GM19043 (cell line): ENCODE results near the gene PRICKLE2.

Experiments used
- ATAC-seq: cut with Tn5 transposase; IDR thresholded peaks from one replicate; pipeline ENCODE4 v1.9.1; 2021; ENCODE audit warnings: low read depth; ENCODE audit not compliant: unreplicated experiment

PRICKLE2 gene

DNA sequence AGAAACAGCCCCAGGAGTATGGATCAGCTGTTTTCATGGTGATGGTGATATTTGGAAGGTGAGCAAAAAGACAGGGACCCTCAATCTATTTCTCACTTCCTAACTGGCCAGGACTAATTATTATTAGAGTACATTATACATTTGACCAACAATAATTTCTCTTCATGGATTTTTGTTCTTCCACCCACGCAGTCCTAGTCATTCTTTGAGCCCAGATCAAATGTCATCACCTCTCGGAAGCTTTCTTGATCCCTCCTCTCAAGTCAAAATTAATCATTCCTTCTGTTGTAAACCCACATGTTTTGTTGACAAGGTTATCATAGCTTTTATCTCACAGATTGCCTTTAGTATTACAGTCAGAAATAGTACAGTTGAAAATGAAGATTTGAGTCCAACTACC is 29.2 kb upstream of the PRICKLE2 start:
- no peak for ATAC-seq

GRCh38 chr3:64253689-64254088 is 28.4 kb upstream of the PRICKLE2 start:
- ATAC-seq = no peak

DNA sequence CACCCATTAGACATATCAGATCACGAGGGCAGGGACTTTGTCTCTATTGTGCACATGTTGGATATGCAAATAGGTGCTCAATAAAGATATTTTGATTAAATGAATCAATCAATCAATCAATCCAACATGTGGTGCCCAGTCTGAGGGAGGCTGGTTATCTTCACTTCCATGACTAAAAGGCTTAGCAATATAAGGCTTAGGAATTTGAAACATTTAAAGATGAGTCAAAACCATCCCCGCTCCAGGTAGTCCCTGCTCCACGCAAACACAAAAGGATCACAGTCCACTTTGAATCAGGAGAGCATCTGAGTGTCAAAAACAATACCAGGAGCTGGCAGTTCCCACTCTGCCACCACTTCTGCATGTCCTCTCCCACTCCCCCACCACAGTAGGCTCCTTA is 25.8 kb upstream of the PRICKLE2 start:
- ATAC-seq = no peak

GRCh38 chr3:64247991-64248646 is 22.9 kb upstream of the PRICKLE2 start:
- ATAC-seq = no peak

GRCh38 chr3:64244011-64244942 is 19.0 kb upstream of the PRICKLE2 start:
- ATAC-seq = no peak

DNA sequence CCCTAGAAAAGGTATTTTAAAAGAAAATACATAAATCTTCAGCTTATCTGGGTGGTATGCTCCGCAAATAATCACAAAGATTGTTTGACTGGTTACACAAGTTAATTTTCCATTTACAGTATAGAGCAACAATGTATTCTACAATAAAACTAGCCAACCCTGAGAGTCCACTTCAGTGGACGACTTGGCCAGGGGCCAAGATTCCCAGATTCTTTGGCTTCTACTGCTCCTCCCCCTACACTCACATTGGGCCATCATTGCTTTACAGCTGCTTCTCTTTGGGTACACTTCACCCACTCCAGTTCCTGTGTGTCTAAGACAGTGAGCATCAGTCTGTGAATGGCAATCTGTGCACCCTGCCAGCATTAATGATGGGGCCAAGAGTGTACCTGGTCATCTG is 17.2 kb upstream of the PRICKLE2 start:
- ATAC-seq = no peak

DNA sequence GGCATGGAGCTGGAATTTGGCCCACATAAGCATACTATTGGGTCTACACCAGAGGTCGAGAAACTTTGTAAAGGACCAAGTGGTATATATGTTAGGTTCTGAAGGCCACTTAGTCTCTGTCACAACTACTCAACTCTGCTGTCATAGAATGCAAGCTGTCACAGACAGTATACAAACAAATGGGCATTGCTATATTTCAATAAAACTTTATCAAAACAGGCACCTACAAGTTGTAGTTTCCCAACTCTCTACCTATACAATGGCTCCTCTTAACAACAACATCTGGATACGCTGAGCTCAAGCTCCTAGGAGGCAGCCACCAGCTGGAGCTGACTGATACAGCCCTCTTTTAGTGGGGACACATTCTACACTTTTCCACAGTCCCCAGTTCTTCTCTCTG is 15.7 kb upstream of the PRICKLE2 start:
- no peak for ATAC-seq

DNA sequence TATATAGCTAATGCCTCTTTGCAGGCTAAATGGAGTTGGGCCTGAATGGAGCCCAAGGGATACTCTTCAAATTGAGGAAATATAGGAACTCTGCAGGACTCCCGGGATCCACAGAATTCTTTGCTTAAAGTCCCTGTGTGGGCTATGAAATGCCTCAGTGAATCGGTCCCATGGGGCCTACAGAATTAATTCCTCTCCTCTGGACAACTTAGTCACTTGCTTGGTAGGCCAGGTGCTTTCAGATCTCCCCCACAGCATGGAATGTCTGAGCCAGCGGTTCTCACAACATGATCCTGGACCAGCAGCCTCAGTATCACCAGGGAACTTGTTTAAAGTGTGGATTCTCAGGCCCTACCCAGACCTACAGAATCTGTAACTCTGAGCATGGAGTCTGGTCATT is 15.1 kb upstream of the PRICKLE2 start:
- ATAC-seq = no peak

DNA sequence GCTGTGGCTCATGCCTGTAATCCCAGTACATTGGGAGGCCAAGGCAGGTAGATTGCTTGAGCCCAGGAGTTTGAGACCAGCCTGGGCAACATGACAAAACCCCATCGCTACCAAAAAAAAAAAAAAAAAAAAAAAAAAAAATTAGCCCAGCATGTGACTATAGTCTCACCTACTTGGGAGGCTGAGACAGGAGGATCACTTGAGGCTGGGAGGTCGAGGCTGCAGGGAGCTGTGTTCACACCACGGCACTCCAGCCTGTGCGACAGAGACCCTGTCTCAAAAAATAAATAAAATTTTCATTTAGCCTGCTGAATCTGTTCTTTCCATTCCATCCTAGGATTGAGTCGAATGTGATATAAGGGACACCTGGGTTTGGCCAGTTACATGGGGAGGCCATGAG is 14.6 kb upstream of the PRICKLE2 start:
- ATAC-seq = no peak

GRCh38 chr3:64238971-64239667 is 13.9 kb upstream of the PRICKLE2 start:
- ATAC-seq = no peak

GRCh38 chr3:64237083-64237482 is 11.8 kb upstream of the PRICKLE2 start:
- ATAC-seq = no peak

DNA sequence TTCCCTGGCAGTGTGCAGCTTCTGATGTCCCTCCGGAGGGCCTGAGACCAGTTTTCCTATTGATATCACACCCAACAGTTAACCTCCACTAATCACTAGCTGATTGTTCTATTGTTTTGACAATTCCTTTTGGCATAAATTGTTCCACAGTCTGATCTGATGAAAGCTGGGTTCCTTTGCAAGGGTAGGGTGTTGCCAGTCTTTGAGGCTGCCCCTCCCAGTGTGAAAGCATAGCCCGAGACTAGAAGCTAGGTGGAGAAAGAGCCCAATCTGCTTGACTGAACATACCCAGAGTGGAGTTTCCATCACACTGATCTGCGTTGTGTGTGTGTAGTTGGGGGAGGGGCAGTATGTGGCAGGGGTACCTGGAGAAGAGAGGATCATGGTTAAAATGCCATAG is 10.3 kb upstream of the PRICKLE2 start:
- ATAC-seq = no peak

- ATAC-seq = no peak
These were observed 9.3 kb upstream of the PRICKLE2 start for GRCh38 chr3:64234571-64234970.

GRCh38 chr3:64232821-64233220 is 7.6 kb upstream of the PRICKLE2 start:
- no peak for ATAC-seq

DNA sequence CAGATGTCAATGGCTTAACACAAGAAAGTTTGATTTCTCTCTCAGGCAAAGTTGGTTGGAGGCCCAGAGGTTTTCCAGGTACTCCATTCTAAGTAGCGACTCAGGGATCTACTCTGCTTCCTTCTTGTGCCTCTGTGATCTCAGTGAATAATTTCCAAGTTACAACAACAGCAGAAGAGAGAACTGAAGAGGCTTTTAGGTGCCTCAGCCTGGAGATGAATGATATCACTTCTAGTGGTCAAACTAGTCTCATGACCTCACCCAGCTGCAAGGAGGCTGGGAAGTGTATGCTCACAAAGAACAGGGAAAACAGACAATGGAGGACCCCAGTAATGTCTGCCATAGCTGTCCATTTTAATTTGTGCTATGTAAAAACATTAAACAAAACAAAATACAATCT is 4.6 kb upstream of the PRICKLE2 start:
- no peak for ATAC-seq

DNA sequence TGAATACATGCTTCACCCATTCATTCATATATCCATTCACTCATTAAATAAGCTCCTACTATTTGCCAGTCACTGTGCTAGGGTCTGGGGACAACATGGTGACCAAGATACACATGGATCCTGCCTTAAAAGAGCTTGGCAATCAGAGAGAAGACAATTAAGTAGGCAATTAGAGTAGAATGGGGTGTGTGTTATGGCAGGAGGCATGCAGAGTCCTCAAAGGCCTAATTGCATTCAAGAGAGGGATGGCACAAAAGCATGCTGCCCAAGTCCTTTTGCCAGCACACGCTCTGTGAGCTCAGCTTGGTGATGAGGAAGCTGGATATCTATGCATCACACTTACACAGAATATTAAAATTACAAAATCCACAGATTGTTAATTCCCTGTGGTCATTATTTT is 2.8 kb upstream of the PRICKLE2 start:
- ATAC-seq = no peak

DNA sequence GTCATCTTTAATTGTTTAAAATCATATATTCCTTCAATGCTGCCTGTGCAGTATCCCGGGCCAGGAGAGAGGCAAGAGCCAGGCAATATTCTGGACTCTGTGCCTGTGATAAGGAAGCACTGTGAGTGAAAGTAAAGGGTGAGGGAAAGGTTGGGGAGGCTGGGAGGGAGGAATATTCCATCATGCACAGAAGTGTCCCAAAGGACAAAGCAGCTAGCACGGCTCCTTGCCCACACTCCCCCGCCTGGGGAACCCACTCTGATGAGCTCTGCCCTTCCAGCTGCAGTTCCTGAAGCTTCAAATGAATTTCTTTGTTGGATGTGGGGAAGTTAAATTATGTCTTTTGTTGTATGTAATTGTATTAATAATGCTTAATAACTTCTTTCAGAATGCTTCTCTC is 1.5 kb upstream of the PRICKLE2 start:
- no peak for ATAC-seq

DNA sequence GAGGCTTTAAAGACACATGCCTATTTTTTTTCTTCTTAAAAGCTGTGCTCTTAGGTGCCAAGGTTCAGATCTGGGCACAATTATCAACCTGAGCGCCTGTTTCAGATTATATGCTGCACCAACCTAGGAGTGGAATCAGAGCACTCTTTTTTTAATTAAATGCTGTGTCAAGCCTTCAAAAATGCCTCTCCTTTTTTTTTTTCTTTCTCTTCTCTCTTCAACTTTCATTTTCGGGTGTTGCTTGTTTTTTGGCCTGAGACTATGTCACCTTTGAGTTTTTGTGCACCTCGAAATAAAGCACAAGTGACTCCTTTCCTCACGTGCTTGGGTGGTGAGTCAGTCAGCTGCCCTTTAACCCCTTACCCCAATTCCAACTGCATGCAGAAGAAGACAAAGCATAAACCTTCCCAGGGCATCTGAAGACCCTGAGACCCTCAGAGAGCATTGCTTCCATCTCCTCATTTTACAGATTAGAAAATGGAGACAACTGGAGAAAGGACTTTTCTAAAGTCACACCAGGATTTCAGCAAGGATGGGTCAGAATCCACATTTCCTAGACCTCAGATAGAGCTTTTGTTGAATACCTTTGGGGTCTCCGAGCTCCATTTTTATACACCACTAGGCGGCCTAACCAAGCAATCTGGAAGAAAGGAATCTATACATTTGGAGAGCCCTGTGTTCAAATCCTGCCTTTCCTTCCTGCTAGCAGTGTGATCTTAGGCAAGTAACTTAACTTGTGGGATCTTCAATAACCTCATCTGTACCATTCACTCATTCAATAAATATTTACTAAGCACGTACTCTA is 631 bp upstream of the PRICKLE2 start:
- ATAC-seq = no peak

- ATAC-seq = no peak
These were observed 1.2 kb downstream of the PRICKLE2 start for GRCh38 chr3:64223791-64224745.
